Measurements from ENCODE around the gene HIVEP2. TPM values are rescaled to one million over a fixed set of nuclear protein-coding genes. Genes with fewer than 3 reads are reported as not detected.
A peak's percentile ranks its signal among the peaks of the same experiment; 100 is the strongest.

The HIVEP2 gene
- total RNA-seq, 1 donor from 2014 or later: 15.2 TPM

DNA sequence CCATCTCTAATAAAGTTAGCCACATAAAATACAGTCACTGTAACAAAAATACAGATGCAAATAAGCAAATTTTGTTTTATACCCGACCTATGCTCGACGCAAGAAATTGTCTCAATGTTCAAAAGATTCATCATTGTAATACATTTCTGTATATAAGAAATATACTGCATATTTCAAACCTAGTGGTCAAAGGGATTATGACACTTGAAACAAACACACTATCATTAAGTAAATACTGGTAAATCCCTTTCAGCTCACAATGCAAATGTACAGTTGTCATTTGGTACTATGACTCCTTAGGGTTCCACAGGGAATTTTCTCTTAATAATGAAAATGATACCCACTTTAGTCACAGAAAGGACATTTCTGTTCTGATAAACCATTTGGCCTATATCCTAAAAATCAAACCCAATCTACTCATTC lies 2.2 kb downstream of the HIVEP2 start:
- Mint-ChIP-seq H3K27ac (no peak overlapping the region), H3K36me3 (no peaks in the 10 kb centered on the region), H3K4me1 (peaks cover 22% of the 10 kb centered on the region), H3K4me3 (peak overlapping the region; percentile 99), H3K27me3 (ENCODE audit: low read depth) (no peaks in the 10 kb centered on the region), H3K9me3 (no peaks in the 10 kb centered on the region)
- TF ChIP-seq CTCF (IDR thresholded peaks at IDR 0.05; ENCODE audit: unreplicated experiment): peak; percentile 87
- DNase-seq (ENCODE audit: low spot score in 2 of 2, unreplicated experiment in 2 of 2): no peak

DNA sequence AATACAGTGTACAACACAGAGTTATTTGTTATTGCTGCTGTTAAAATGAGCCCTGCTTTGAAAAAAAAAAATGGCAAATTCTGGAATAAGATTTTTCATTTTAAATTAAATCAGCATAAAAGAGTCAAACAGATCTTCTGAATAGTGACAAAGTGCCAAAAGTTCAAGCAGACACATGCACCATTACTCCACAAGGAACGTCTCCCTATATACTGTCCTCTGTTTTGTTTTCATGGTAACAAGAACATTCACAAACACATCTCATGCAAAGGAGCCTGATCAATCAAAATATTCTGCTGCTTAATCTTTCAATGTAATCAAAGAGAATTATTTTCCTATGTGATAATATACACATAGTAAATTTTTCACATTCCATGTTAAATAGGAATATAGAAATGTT lies 2.7 kb downstream of the HIVEP2 start:
- no peak for DNase-seq (ENCODE audit: low spot score in 2 of 2, unreplicated experiment in 2 of 2)
- Mint-ChIP-seq H3K27ac (no peak overlapping the region), H3K4me1 (peaks cover 19% of the 10 kb centered on the region), H3K9me3 (no peaks in the 10 kb centered on the region), H3K27me3 (ENCODE audit: low read depth) (no peaks in the 10 kb centered on the region), H3K4me3 (no peak overlapping the region), H3K36me3 (no peaks in the 10 kb centered on the region)
- TF ChIP-seq CTCF (IDR thresholded peaks at IDR 0.05; ENCODE audit: unreplicated experiment): no peak

GRCh38 chr6:142941018-142941417 lies 4.0 kb downstream of the HIVEP2 start:
- DNase-seq (ENCODE audit: low spot score in 2 of 2, unreplicated experiment in 2 of 2): no peak
- Mint-ChIP-seq H3K4me3 (no peak overlapping the region), H3K36me3 (no peaks in the 10 kb centered on the region), H3K9me3 (no peaks in the 10 kb centered on the region), H3K27ac (no peak overlapping the region), H3K4me1 (peaks cover 19% of the 10 kb centered on the region), H3K27me3 (ENCODE audit: low read depth) (no peaks in the 10 kb centered on the region)
- TF ChIP-seq CTCF (IDR thresholded peaks at IDR 0.05; ENCODE audit: unreplicated experiment): no peak

- no peak for DNase-seq (ENCODE audit: low spot score in 2 of 2, unreplicated experiment in 2 of 2)
- Mint-ChIP-seq H3K36me3 (no peaks in the 10 kb centered on the region), H3K27me3 (ENCODE audit: low read depth) (no peaks in the 10 kb centered on the region), H3K4me1 (peaks cover 19% of the 10 kb centered on the region), H3K27ac (no peak overlapping the region), H3K9me3 (no peaks in the 10 kb centered on the region), H3K4me3 (no peak overlapping the region)
- TF ChIP-seq CTCF (IDR thresholded peaks at IDR 0.05; ENCODE audit: unreplicated experiment): no peak
Measured at GRCh38 chr6:142940487-142940886, 4.5 kb downstream of the HIVEP2 start.

- H3K27ac Mint-ChIP-seq: no peak overlapping the region
- no peaks in the 10 kb centered on the region for H3K27me3 Mint-ChIP-seq (ENCODE audit: low read depth)
- H3K4me1 Mint-ChIP-seq: peaks cover 13% of the 10 kb centered on the region
- DNase-seq (ENCODE audit: low spot score in 2 of 2, unreplicated experiment in 2 of 2): no peak
- no peaks in the 10 kb centered on the region for H3K9me3 Mint-ChIP-seq
- TF ChIP-seq CTCF (IDR thresholded peaks at IDR 0.05; ENCODE audit: unreplicated experiment): no peak
- no peak overlapping the region for H3K4me3 Mint-ChIP-seq
- H3K36me3 Mint-ChIP-seq: no peaks in the 10 kb centered on the region
Measured at GRCh38 chr6:142938510-142938909, 6.5 kb downstream of the HIVEP2 start.

DNA sequence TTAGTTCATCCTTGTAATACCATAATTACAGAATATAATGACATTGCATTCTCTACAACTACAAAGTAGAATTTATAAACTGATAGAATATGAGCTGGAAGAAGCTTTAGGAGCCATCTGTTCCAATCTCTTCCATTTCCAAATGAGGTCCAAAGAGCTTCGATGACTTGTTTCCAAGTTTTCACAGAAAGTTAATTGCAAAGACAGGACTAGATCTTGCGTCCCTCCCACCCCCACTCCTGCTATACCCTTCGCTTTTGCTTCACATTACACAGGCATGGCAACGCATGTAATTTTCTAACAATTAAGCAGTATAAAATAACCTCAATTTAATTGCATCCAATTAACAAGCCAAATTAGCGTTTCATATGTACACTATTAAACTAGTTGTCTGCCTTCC lies 7.0 kb downstream of the HIVEP2 start:
- Mint-ChIP-seq H3K4me1 (peaks cover 8% of the 10 kb centered on the region), H3K9me3 (no peaks in the 10 kb centered on the region), H3K27me3 (ENCODE audit: low read depth) (no peaks in the 10 kb centered on the region), H3K4me3 (no peak overlapping the region), H3K36me3 (no peaks in the 10 kb centered on the region), H3K27ac (no peak overlapping the region)
- no peak for DNase-seq (ENCODE audit: low spot score in 2 of 2, unreplicated experiment in 2 of 2)
- no peak for TF ChIP-seq CTCF (IDR thresholded peaks at IDR 0.05; ENCODE audit: unreplicated experiment)

All from mesothelial cell of epicardium (in vitro differentiated cells).